Ascending aorta (tissue), 2 donors: ENCODE results near the gene PTGIR. TPM values are rescaled to one million over a fixed set of nuclear protein-coding genes. Genes with fewer than 3 reads are reported as not detected.

Source experiments
- DNase-seq, 2 donors: peaks; one replicate each; pipeline ENCODE4 v3.0.0-alpha.2; 2019; ENCODE audit warnings: low spot score in 2 of 2
- H3K27ac ChIP-seq, 2 donors: fragments of 200-600 bp; sonication (generic); one replicate each; pipeline ENCODE4 v1.5.1; 2016 to 2017; ENCODE audit warnings: mild to moderate bottlenecking in 1 of 2
- H3K27me3 ChIP-seq: fragments of 200-600 bp; sonication (generic); one replicate; pipeline ENCODE4 v1.5.1; 2017
- H3K36me3 ChIP-seq, 2 donors: fragments of 200-600 bp; sonication (generic); one replicate each; pipeline ENCODE4 v1.5.1; 2016
- H3K4me1 ChIP-seq, 2 donors: fragments of 200-600 bp; sonication (generic); one replicate each; pipeline ENCODE4 v1.5.1; 2016 to 2017; ENCODE audit warnings: mild to moderate bottlenecking in 1 of 2
- H3K4me3 ChIP-seq, 2 donors: fragments of 200-600 bp; sonication (generic); one replicate each; pipeline ENCODE4 v1.5.1; 2016 to 2017; ENCODE audit warnings: mild to moderate bottlenecking in 1 of 2
- H3K9me3 ChIP-seq, 2 donors: fragments of 200-600 bp; sonication (generic); one replicate each; pipeline ENCODE4 v1.5.1; 2016
- CTCF ChIP-seq, 3 experiments: fragments of 200-600 bp in 2 of 3; fragments of 450-650 bp in 1 of 3; sonication (generic) in 2 of 3; IDR thresholded peaks; one replicate each; pipeline ENCODE4 v1.5.1; 2016 to 2019; ENCODE audit warnings: antibody characterized with exemption in 3 of 3, mild to moderate bottlenecking in 1 of 3, moderate library complexity in 1 of 3
- intact Hi-C: fragments of 100-400 bp; cut with DNase I; formaldehyde crosslinking; loops from one replicate; pipeline ENCODE4 v1.15.1; 2023
- total RNA-seq: library from RNA; depleted of rRNA; stranded (reverse); fragments of >200 nt; gene quantifications from one replicate; pipeline ENCODE4 v1.1.0, GENCODE V29; 2016

PTGIR gene
- total RNA-seq, 1 donor from 2014 or later, result 120 TPM

GRCh38 chr19:46621191-46622117 is 3.4 kb downstream of the PTGIR start:
- peaks cover 34 to 50% of the 10 kb centered on the region in 2 donors for H3K4me1 ChIP-seq
- no peaks in the 10 kb centered on the region for H3K27me3 ChIP-seq
- no peak for DNase-seq
- H3K4me3 ChIP-seq, result peak overlapping the region; percentile 47 to 77
- H3K36me3 ChIP-seq, result peaks cover 0 to 8% of the 10 kb centered on the region in 2 donors
- intact Hi-C loops, result loop anchor here (10.0 kb wide), 1 partner anchor 623 kb away; no protein-coding TSS in a partner anchor
- peak in 2 of 3 experiments; percentile 19 to 51 for TF ChIP-seq CTCF (IDR thresholded peaks at IDR 0.05)
- H3K9me3 ChIP-seq, result no peaks in the 10 kb centered on the region
- peak overlapping the region; percentile 97 to 98 for H3K27ac ChIP-seq

GRCh38 chr19:46620716-46621115 is 4.2 kb downstream of the PTGIR start:
- peaks cover 0 to 8% of the 10 kb centered on the region in 2 donors for H3K36me3 ChIP-seq
- peak overlapping the region; percentile 47 to 77 for H3K4me3 ChIP-seq
- peaks cover 27 to 44% of the 10 kb centered on the region in 2 donors for H3K4me1 ChIP-seq
- H3K27ac ChIP-seq, result peak overlapping the region; percentile 97 to 98
- peak; percentile 54 to 88 for DNase-seq
- H3K27me3 ChIP-seq, result no peaks in the 10 kb centered on the region
- intact Hi-C loops, result loop anchor here (10.0 kb wide), 1 partner anchor 624 kb away; no protein-coding TSS in a partner anchor
- TF ChIP-seq CTCF (IDR thresholded peaks at IDR 0.05), result no peak
- H3K9me3 ChIP-seq, result no peaks in the 10 kb centered on the region

- Histone ChIP-seq H3K9me3 (no peaks in the 10 kb centered on the region), H3K4me3 (peak overlapping the region; percentile 47 to 77), H3K36me3 (peaks cover 0 to 8% of the 10 kb centered on the region in 2 donors), H3K4me1 (peaks cover 25 to 41% of the 10 kb centered on the region in 2 donors), H3K27ac (peak overlapping the region; percentile 97 to 98), H3K27me3 (no peaks in the 10 kb centered on the region)
- intact Hi-C loops, result loop anchor here (10.0 kb wide), 1 partner anchor 625 kb away; no protein-coding TSS in a partner anchor
- no peak for DNase-seq
- no peak for TF ChIP-seq CTCF (IDR thresholded peaks at IDR 0.05)
These were observed 4.6 kb downstream of the PTGIR start for GRCh38 chr19:46620267-46620666.

DNA sequence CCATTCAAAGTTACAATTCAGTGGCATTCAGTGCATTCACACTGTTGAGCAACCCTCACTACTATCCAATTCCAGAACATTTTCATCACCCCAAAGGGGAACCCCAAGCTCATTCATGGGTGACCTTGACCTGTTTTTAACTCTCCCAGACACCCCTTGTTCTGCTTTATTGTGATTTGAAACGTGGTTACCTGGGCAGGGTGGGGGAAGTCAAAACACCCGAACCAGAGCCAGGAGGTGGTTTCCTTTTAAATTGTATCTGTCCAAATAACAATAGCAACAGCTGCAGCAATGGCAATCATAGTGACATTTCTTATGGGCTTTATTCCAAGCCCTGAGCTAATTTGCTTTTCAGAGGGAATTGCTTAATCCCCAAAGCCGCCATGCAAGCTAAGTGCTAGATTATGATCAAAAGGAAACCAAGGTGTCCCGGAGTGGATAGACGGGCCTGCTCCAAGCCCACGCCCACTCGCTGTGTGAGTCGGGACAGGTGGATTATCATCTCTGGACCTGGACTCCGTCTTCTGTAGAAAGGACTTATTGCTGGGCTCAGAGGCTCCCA is 6.1 kb downstream of the PTGIR start:
- DNase-seq, result no peak
- H3K36me3 ChIP-seq, result peaks cover 0 to 8% of the 10 kb centered on the region in 2 donors
- H3K4me1 ChIP-seq, result peaks cover 22 to 42% of the 10 kb centered on the region in 2 donors
- intact Hi-C loops, result no loop called here
- H3K27ac ChIP-seq, result peak overlapping the region; percentile 97 to 98
- no peaks in the 10 kb centered on the region for H3K9me3 ChIP-seq
- H3K27me3 ChIP-seq, result no peaks in the 10 kb centered on the region
- TF ChIP-seq CTCF (IDR thresholded peaks at IDR 0.05), result no peak
- H3K4me3 ChIP-seq, result no peak overlapping the region

DNA sequence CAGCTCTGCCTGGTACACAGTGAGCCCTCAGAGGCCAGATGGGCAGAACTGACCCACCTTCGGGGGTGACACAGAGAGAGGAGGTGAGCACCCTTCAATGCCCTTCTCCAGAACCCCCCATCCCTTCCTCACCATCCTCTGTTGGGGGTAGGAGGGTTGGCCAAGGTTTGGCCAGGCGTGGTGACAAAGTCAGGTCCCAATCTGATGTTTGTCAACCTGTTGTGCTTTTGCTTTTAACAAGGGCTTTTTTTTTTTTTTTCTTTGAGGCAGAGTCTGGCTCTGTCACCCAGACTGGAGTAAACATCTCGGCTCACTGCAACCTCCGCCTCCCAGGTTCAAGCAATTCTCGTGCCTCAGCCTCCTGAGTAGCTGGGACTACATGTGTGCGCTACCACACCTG is 7.3 kb downstream of the PTGIR start:
- TF ChIP-seq CTCF (IDR thresholded peaks at IDR 0.05), result no peak
- intact Hi-C loops, result no loop called here
- peaks cover 16 to 36% of the 10 kb centered on the region in 2 donors for H3K4me1 ChIP-seq

More for the DNA sequence above, 7.3 kb downstream of the PTGIR start:
- Histone ChIP-seq H3K27me3 (no peaks in the 10 kb centered on the region), H3K36me3 (peaks cover 0 to 8% of the 10 kb centered on the region in 2 donors), H3K4me3 (no peak overlapping the region), H3K9me3 (no peaks in the 10 kb centered on the region), H3K27ac (peak overlapping the region; percentile 30 to 39)
- DNase-seq, result no peak
